HG03175 (cell line): Measurements from ENCODE around the gene ZNF761.

Source experiments
- ATAC-seq: cut with Tn5 transposase; IDR thresholded peaks from one replicate; pipeline ENCODE4 v1.9.1; 2021; ENCODE audit warnings: mild to moderate bottlenecking, moderate library complexity; ENCODE audit not compliant: unreplicated experiment

Gene ZNF761

GRCh38 chr19:53504885-53505284, 73.1 kb downstream of the ZNF761 start:
- ATAC-seq, result no peak

DNA sequence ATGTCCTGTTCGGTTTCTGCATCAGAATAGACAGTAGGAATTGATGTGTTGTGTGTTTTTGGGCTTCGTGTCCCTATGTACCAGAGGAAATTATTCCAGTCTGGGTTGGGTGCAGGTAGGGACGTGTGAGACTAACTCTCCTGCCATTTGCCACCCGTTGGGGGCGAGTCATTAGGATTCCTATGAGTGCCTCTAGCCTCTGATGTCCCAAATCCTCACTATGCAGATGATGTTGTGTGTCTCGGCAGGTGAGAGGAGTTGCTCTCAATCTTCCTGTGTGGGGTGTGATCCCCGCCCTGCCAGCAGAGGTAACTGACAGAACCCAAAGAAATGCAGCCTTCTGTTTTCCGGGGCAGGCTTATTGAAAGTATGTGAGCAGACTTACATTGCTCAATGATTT, 74.9 kb downstream of the ZNF761 start:
- ATAC-seq, result no peak
